ENCODE measurements around the gene IZUMO4. TPM values are rescaled to one million over a fixed set of nuclear protein-coding genes. Genes with fewer than 3 reads are reported as not detected.

IZUMO4 gene
- total and polyA plus RNA-seq, 10 of the 15 experiments (the other 5 are each of a cell fraction or from before 2014, with no cell fraction given): 0.53 to 27.1 (median 7.5) TPM

- Histone ChIP-seq H4K20me1 (ENCODE audit: control insufficient read depth, insufficient read depth) (peaks cover 19% of the 10 kb centered on the region), H3K27me3 (replicated peaks in 1 of 2; ENCODE audit: control insufficient read depth in 2 of 2, insufficient read depth in 2 of 2, low read length in 1 of 2) (no peaks in the 10 kb centered on the region), H3K79me2 (ENCODE audit: control insufficient read depth, insufficient read depth, low read length) (peaks cover 44% of the 10 kb centered on the region), H3K4me2 (ENCODE audit: control insufficient read depth, insufficient read depth) (no peak overlapping the region), H3K4me3 (no peak overlapping the region), H2AFZ (ENCODE audit: control insufficient read depth, low read depth, low read length) (no peak overlapping the region), H3K27ac (ENCODE audit: control insufficient read depth, insufficient read depth) (no peak overlapping the region), H3K9ac (ENCODE audit: control insufficient read depth, insufficient read depth, low read length) (no peak overlapping the region), H3K36me3 (ENCODE audit: control insufficient read depth in 2 of 2, insufficient read depth in 2 of 2, low read length in 1 of 2) (peaks cover 36 to 41% of the 10 kb centered on the region in 2 experiments), H3K9me3 (replicated peaks; ENCODE audit: control insufficient read depth, insufficient read depth, low read length) (no peaks in the 10 kb centered on the region; the same call in 2 of the 3 replicates), H3K4me1 (ENCODE audit: control insufficient read depth, insufficient read depth, low read length) (peaks cover 28% of the 10 kb centered on the region)
- SMC1A ChIA-PET (ENCODE audit: uncharacterized antibody, unreplicated experiment): no interaction called here
- ATAC-seq: no peak
- FAIRE-seq: no peak
- in situ Hi-C loops (cut with MboI): no loop called here
- intact Hi-C loops (cut with micrococcal nuclease; ENCODE audit: unreplicated experiment): no loop called here
- CTCF ChIA-PET: no interaction called here
- 85% methylated on average over 32 of the region's 32 CpGs for WGBS (ENCODE audit: insufficient coverage, insufficient replicate concordance, low lambda C conversion rate, missing lambda C conversion rate)
- RAD21 ChIA-PET (ENCODE audit: unreplicated experiment): no interaction called here
- no peak for DNase-seq (ENCODE audit: low read depth, low spot score)
- no TSS peak for BruUV-seq (replicated peaks)
- POLR2A ChIA-PET: interaction anchor here (0.6 to 2.1 kb wide), 2 partner anchors 20 to 24 kb away, joined by 3 to 11 read pairs; no protein-coding TSS in a partner anchor
- TF ChIP-seq POLR2AphosphoS2 (IDR thresholded peaks at IDR 0.05; ENCODE audit: low read depth, low read length) (peak; percentile 57; the same call in 1 of the 2 replicates), POLR2AphosphoS5 (IDR thresholded peaks at IDR 0.05; ENCODE audit: low read length) (peak; percentile 28), RFX5 (IDR thresholded peaks at IDR 0.05; ENCODE audit: low read depth, low read length) (no peak), JUND (IDR thresholded peaks at IDR 0.05; ENCODE audit: low read depth, low read length) (no peak)
These were observed 23.8 kb upstream of the IZUMO4 start for GRCh38 chr19:2072757-2073551.

DNA sequence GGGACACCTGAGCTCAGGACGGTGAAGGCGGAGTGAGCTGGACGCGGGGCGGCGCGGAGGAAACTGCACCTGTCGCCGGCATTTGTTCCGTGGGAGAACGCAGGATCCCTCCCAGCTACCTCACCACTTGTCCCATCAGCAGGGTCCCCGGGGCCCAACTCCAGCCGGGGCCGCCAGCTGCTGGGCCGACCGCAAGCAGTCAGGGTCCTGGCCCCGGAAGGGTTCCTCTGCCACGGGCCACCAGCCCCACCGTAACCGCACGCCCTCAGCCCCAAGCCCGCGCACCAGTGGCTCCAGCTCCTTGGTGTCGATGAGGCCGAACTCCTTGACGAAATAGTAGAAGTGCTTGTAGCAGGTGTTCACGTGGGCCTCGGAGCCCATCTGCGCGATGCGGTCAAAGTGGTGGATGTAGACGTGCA is 20.2 kb upstream of the IZUMO4 start:
- Histone ChIP-seq H3K4me1 (ENCODE audit: control insufficient read depth, insufficient read depth, low read length) (peaks cover 35% of the 10 kb centered on the region), H2AFZ (ENCODE audit: control insufficient read depth, low read depth, low read length) (no peak overlapping the region), H3K9me3 (replicated peaks; ENCODE audit: control insufficient read depth, insufficient read depth, low read length) (no peaks in the 10 kb centered on the region; the same call in 2 of the 3 replicates), H4K20me1 (ENCODE audit: control insufficient read depth, insufficient read depth) (peaks cover 37% of the 10 kb centered on the region), H3K4me3 (peak overlapping the region; percentile 39; the same call in 1 of the 2 replicates), H3K79me2 (ENCODE audit: control insufficient read depth, insufficient read depth, low read length) (peaks cover 76% of the 10 kb centered on the region), H3K36me3 (ENCODE audit: control insufficient read depth in 2 of 2, insufficient read depth in 2 of 2, low read length in 1 of 2) (peaks cover 49 to 59% of the 10 kb centered on the region in 2 experiments), H3K9ac (ENCODE audit: control insufficient read depth, insufficient read depth, low read length) (no peak overlapping the region), H3K4me2 (ENCODE audit: control insufficient read depth, insufficient read depth) (peak overlapping the region; percentile 60; the same call in 1 of the 2 replicates), H3K27ac (ENCODE audit: control insufficient read depth, insufficient read depth) (no peak overlapping the region), H3K27me3 (replicated peaks in 1 of 2; ENCODE audit: control insufficient read depth in 2 of 2, insufficient read depth in 2 of 2, low read length in 1 of 2) (no peaks in the 10 kb centered on the region)
- ATAC-seq: no peak
- POLR2A ChIA-PET: interaction anchor here (0.6 to 1.0 kb wide), 3 partner anchors 24 to 82 kb away, joined by 3 to 9 read pairs (median 8); no protein-coding TSS in a partner anchor
- RAD21 ChIA-PET (ENCODE audit: unreplicated experiment): interaction anchor here (0.6 kb wide), 1 partner anchor 9 kb away, joined by 3 read pairs; no protein-coding TSS in a partner anchor
- SMC1A ChIA-PET (ENCODE audit: uncharacterized antibody, unreplicated experiment): interaction anchor here (1.1 kb wide), 1 partner anchor 16 kb away, joined by 4 read pairs; no protein-coding TSS in a partner anchor
- BruUV-seq (replicated peaks): no TSS peak
- FAIRE-seq: no peak
- intact Hi-C loops (cut with micrococcal nuclease; ENCODE audit: unreplicated experiment): no loop called here
- CTCF ChIA-PET: no interaction called here
- in situ Hi-C loops (cut with MboI): no loop called here
- DNase-seq (ENCODE audit: low read depth, low spot score): no peak
- WGBS (ENCODE audit: insufficient coverage, insufficient replicate concordance, low lambda C conversion rate, missing lambda C conversion rate): 74% methylated on average over 26 of the region's 32 CpGs
- TF ChIP-seq SP1 (IDR thresholded peaks at IDR 0.05; ENCODE audit: low read depth, low read length) (no peak), IKZF2 (IDR thresholded peaks at IDR 0.05) (no peak), IKZF1 (conservative IDR thresholded peaks at IDR 0.05) (no peak), MLLT1 (IDR thresholded peaks at IDR 0.05) (0 out of 2 replicates have a peak, but pooled peaks have one; percentile 4), ZNF384 (IDR thresholded peaks at IDR 0.05; ENCODE audit: borderline replicate concordance, low read depth, low read length) (no peak), POLR2A (IDR thresholded peaks at IDR 0.05; ENCODE audit: low read depth, low read length) (peak; percentile 71), MXI1 (IDR thresholded peaks at IDR 0.05; ENCODE audit: low read depth, low read length) (no peak), SUZ12 (IDR thresholded peaks at IDR 0.05; ENCODE audit: unreplicated experiment) (no peak), NFYA (IDR thresholded peaks at IDR 0.05; ENCODE audit: borderline replicate concordance, low read depth, low read length) (no peak), HDAC6 (IDR thresholded peaks at IDR 0.05; ENCODE audit: unreplicated experiment) (no peak)
- TF ChIP-seq, protein P1, sequence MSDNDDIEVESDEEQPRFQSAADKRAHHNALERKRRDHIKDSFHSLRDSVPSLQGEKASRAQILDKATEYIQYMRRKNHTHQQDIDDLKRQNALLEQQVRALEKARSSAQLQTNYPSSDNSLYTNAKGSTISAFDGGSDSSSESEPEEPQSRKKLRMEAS (IDR thresholded peaks at IDR 0.05; ENCODE audit: low read depth, low read length): no peak

Data from GM12878 (cell line).